Spleen (tissue), 7 donors: Measurements from ENCODE around the gene SVOP.

Experiments used
- POLR2A ChIP-seq, 3 donors: fragments of 450-650 bp; IDR thresholded peaks; one replicate each; pipeline ENCODE4 v1.5.1; 2017; ENCODE audit warnings: antibody characterized with exemption in 3 of 3, mild to moderate bottlenecking in 1 of 3
- POLR2AphosphoS5 ChIP-seq, 3 donors: sonication (generic); formaldehyde crosslinking; IDR thresholded peaks; one replicate each; pipeline ENCODE4 v1.5.1; 2017; ENCODE audit warnings: antibody characterized with exemption in 3 of 3
- TF ChIP-seq, protein P1 (sequence below), 11 experiments: fragments of 200-600 bp in 7 of 11; fragments of 450-650 bp in 4 of 11; sonication (generic) in 4 of 11; IDR thresholded peaks in 8 of 11; conservative IDR thresholded peaks in 3 of 11; 1 replicate in 7 of 11; 2 replicates in 4 of 11; pipeline versions ENCODE4 v1.4.0 to v1.8.0; 2016 to 2021; ENCODE audit warnings: antibody characterized with exemption in 11 of 11, inconsistent platforms in 4 of 11, mild to moderate bottlenecking in 1 of 11
- donor health status: DM: no; HTN: no; CAD: no; lungs with moderate emphysema.
- donor health status: DM: no; HTN: no; CAD: no.
- donor health status: DM: no; HTN: no; CAD: no.

GRCh38 chr12:108949976-108950375 is 70.9 kb downstream of the SVOP start:
- TF ChIP-seq POLR2A (IDR thresholded peaks at IDR 0.05) (no peak), POLR2AphosphoS5 (IDR thresholded peaks at IDR 0.05) (no peak)
- TF ChIP-seq, protein P1, sequence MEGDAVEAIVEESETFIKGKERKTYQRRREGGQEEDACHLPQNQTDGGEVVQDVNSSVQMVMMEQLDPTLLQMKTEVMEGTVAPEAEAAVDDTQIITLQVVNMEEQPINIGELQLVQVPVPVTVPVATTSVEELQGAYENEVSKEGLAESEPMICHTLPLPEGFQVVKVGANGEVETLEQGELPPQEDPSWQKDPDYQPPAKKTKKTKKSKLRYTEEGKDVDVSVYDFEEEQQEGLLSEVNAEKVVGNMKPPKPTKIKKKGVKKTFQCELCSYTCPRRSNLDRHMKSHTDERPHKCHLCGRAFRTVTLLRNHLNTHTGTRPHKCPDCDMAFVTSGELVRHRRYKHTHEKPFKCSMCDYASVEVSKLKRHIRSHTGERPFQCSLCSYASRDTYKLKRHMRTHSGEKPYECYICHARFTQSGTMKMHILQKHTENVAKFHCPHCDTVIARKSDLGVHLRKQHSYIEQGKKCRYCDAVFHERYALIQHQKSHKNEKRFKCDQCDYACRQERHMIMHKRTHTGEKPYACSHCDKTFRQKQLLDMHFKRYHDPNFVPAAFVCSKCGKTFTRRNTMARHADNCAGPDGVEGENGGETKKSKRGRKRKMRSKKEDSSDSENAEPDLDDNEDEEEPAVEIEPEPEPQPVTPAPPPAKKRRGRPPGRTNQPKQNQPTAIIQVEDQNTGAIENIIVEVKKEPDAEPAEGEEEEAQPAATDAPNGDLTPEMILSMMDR (IDR thresholded peaks at IDR 0.05 in 8 of 11, conservative IDR thresholded peaks at IDR 0.05 in 3 of 11) = no peak
